Measurements from ENCODE around the gene APOBEC3H.

APOBEC3H gene

GRCh38 chr22:39128508-39128907 is 31.5 kb downstream of the APOBEC3H start:
- H3K79me2 ChIP-seq (ENCODE audit: control insufficient read depth, low read length) = no peaks in the 10 kb centered on the region
- no peaks in the 10 kb centered on the region for H3K36me3 ChIP-seq (ENCODE audit: control insufficient read depth, low read length)
- H3K4me2 ChIP-seq (ENCODE audit: low read length) = no peak overlapping the region
- no peaks in the 10 kb centered on the region for H3F3A ChIP-seq (ENCODE audit: control insufficient read depth, insufficient read depth)
- no peaks in the 10 kb centered on the region for H3K9me3 ChIP-seq (ENCODE audit: control insufficient read depth, insufficient read depth, low read length)
- H3K27me3 ChIP-seq (ENCODE audit: control insufficient read depth, low read length) = no peaks in the 10 kb centered on the region
- no peak overlapping the region for H3K27ac ChIP-seq (ENCODE audit: low read depth, low read length)
- H3K9me2 ChIP-seq (replicated peaks; ENCODE audit: control insufficient read depth, low read length) = no peaks in the 10 kb centered on the region
- no peaks in the 10 kb centered on the region for H4K20me1 ChIP-seq (ENCODE audit: control insufficient read depth, insufficient read depth, low read depth, low read length)
- H3K4me1 ChIP-seq (ENCODE audit: control insufficient read depth, low read length) = no peaks in the 10 kb centered on the region
- TF ChIP-seq EZH2phosphoT487 (IDR thresholded peaks at IDR 0.05; ENCODE audit: borderline replicate concordance, low read length) (no peak), CTCF (IDR thresholded peaks at IDR 0.05; ENCODE audit: low read depth, low read length, poor library complexity, severe bottlenecking) (no peak)
- no peak overlapping the region for H3K4me3 ChIP-seq (ENCODE audit: low read length)

GRCh38 chr22:39129081-39129480 is 32.0 kb downstream of the APOBEC3H start:
- Histone ChIP-seq H3K79me2 (ENCODE audit: control insufficient read depth, low read length) (no peaks in the 10 kb centered on the region), H3K9me3 (ENCODE audit: control insufficient read depth, insufficient read depth, low read length) (no peaks in the 10 kb centered on the region), H3K36me3 (ENCODE audit: control insufficient read depth, low read length) (no peaks in the 10 kb centered on the region), H3K4me1 (ENCODE audit: control insufficient read depth, low read length) (no peaks in the 10 kb centered on the region), H3F3A (ENCODE audit: control insufficient read depth, insufficient read depth) (no peaks in the 10 kb centered on the region), H4K20me1 (ENCODE audit: control insufficient read depth, insufficient read depth, low read depth, low read length) (no peaks in the 10 kb centered on the region), H3K4me3 (ENCODE audit: low read length) (no peak overlapping the region), H3K4me2 (ENCODE audit: low read length) (no peak overlapping the region), H3K9me2 (replicated peaks; ENCODE audit: control insufficient read depth, low read length) (no peaks in the 10 kb centered on the region), H3K27ac (ENCODE audit: low read depth, low read length) (no peak overlapping the region), H3K27me3 (ENCODE audit: control insufficient read depth, low read length) (no peaks in the 10 kb centered on the region)
- TF ChIP-seq CTCF (IDR thresholded peaks at IDR 0.05; ENCODE audit: low read depth, low read length, poor library complexity, severe bottlenecking) = no peak
- TF ChIP-seq EZH2phosphoT487 (IDR thresholded peaks at IDR 0.05; ENCODE audit: borderline replicate concordance, low read length) = no peak

GRCh38 chr22:39129746-39130145 is 32.7 kb downstream of the APOBEC3H start:
- Histone ChIP-seq H3K9me3 (ENCODE audit: control insufficient read depth, insufficient read depth, low read length) (no peaks in the 10 kb centered on the region), H3K27me3 (ENCODE audit: control insufficient read depth, low read length) (no peaks in the 10 kb centered on the region), H3F3A (ENCODE audit: control insufficient read depth, insufficient read depth) (no peaks in the 10 kb centered on the region), H3K4me1 (ENCODE audit: control insufficient read depth, low read length) (no peaks in the 10 kb centered on the region), H3K9me2 (replicated peaks; ENCODE audit: control insufficient read depth, low read length) (no peaks in the 10 kb centered on the region), H3K27ac (ENCODE audit: low read depth, low read length) (no peak overlapping the region), H4K20me1 (ENCODE audit: control insufficient read depth, insufficient read depth, low read depth, low read length) (no peaks in the 10 kb centered on the region), H3K79me2 (ENCODE audit: control insufficient read depth, low read length) (no peaks in the 10 kb centered on the region), H3K4me3 (ENCODE audit: low read length) (no peak overlapping the region), H3K4me2 (ENCODE audit: low read length) (no peak overlapping the region), H3K36me3 (ENCODE audit: control insufficient read depth, low read length) (no peaks in the 10 kb centered on the region)
- TF ChIP-seq CTCF (IDR thresholded peaks at IDR 0.05; ENCODE audit: low read depth, low read length, poor library complexity, severe bottlenecking) = no peak
- TF ChIP-seq EZH2phosphoT487 (IDR thresholded peaks at IDR 0.05; ENCODE audit: borderline replicate concordance, low read length) = no peak
